Measurements from ENCODE around the gene FBLN5.

DNA sequence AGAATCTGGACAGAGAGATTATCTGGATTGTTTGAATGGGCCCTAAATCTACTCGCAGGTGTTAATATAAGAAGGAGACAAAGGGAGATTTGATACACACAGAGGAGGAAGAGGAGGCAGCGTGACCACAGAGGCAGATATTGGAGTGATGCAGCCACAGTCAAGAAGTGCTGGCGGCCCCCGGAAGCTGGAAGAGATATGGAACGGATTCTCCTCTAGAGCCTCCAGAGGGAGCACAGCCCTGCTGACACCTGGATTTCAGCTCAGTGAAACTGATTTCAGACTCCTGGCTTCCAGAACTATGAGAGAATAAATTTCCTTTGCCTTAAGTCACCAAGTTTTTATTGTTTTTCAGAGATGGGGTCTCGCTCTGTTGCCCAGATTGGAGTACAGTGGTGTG lies 71.0 kb downstream of the FBLN5 start:
- TF ChIP-seq, protein P1, sequence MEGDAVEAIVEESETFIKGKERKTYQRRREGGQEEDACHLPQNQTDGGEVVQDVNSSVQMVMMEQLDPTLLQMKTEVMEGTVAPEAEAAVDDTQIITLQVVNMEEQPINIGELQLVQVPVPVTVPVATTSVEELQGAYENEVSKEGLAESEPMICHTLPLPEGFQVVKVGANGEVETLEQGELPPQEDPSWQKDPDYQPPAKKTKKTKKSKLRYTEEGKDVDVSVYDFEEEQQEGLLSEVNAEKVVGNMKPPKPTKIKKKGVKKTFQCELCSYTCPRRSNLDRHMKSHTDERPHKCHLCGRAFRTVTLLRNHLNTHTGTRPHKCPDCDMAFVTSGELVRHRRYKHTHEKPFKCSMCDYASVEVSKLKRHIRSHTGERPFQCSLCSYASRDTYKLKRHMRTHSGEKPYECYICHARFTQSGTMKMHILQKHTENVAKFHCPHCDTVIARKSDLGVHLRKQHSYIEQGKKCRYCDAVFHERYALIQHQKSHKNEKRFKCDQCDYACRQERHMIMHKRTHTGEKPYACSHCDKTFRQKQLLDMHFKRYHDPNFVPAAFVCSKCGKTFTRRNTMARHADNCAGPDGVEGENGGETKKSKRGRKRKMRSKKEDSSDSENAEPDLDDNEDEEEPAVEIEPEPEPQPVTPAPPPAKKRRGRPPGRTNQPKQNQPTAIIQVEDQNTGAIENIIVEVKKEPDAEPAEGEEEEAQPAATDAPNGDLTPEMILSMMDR (IDR thresholded peaks at IDR 0.05): no peak
- TF ChIP-seq POLR2A (IDR thresholded peaks at IDR 0.05): no peak
- no peak for TF ChIP-seq EP300 (IDR thresholded peaks at IDR 0.05)
- no peak for TF ChIP-seq POLR2AphosphoS5 (IDR thresholded peaks at IDR 0.05)

Data from sigmoid colon (tissue), 4 donors.